Endothelial cell of umbilical vein (primary cell): ENCODE results near the gene YAP1. TPM values are rescaled to one million over a fixed set of nuclear protein-coding genes. Genes with fewer than 3 reads are reported as not detected.

Experiments
- BruUV-seq: library from RNA; stranded (reverse); fragments of 400-500 nt; replicated peaks from 2 replicates; lab custom pipeline; 2021; lab: Mats Ljungman, UMichigan
- CTCF ChIA-PET: fragments of 300-600, 350-600 bp; sonication (Branson Sonifier 250); formaldehyde crosslinking; loops from one replicate; lab custom pipeline; 2021; ENCODE audit warnings: antibody characterized with exemption, inconsistent platforms; lab: Charles Lee
- POLR2A ChIA-PET: fragments of 300-600, 350-600 bp; sonication (Branson Sonifier 250); formaldehyde crosslinking; loops from one replicate; lab custom pipeline; 2021; ENCODE audit warnings: antibody characterized with exemption, inconsistent platforms; lab: Charles Lee
- DNase-seq: peaks from one replicate; pipeline ENCODE4 v3.0.0-alpha.2; 2011; ENCODE audit warnings: low read depth, low spot score
- FAIRE-seq: peaks from 2 replicates; lab custom pipeline; 2011; peaks lifted over from hg19 to GRCh38; lab: Jason Lieb, UNC
- H2AFZ ChIP-seq: 2 replicates; pipeline ENCODE4 v1.6.0; 2012; ENCODE audit warnings: low read depth, low read length, control low read depth, inconsistent platforms
- H3K27ac ChIP-seq: 2 replicates; pipeline ENCODE4 v1.5.1; 2011; ENCODE audit warnings: low read depth, mild to moderate bottlenecking, control low read depth, low read length, moderate library complexity; ENCODE audit not compliant: insufficient read depth
- H3K27me3 ChIP-seq, 2 experiments: 2 replicates each; pipeline versions ENCODE4 v1.6.0 to v1.6.1; 2011; ENCODE audit warnings: low read length in 2 of 2, mixed read lengths in 1 of 2; ENCODE audit not compliant: control insufficient read depth in 2 of 2, insufficient read depth in 2 of 2
- H3K36me3 ChIP-seq, 2 experiments: 2 replicates in 1 of 2; 3 replicates in 1 of 2; pipeline ENCODE4 v1.5.1; 2011; ENCODE audit warnings: low read length in 2 of 2, mild to moderate bottlenecking in 1 of 2, moderate library complexity in 1 of 2; ENCODE audit not compliant: control insufficient read depth in 2 of 2, insufficient read depth in 2 of 2; ENCODE audit errors: extremely low read depth in 1 of 2
- H3K4me1 ChIP-seq: 3 replicates; pipeline ENCODE4 v1.5.1; 2011; ENCODE audit warnings: mild to moderate bottlenecking, low read length; ENCODE audit not compliant: control insufficient read depth, insufficient read depth; ENCODE audit errors: extremely low read depth
- H3K4me2 ChIP-seq: 2 replicates; pipeline ENCODE4 v1.6.1; 2011; ENCODE audit warnings: low read length, control low read depth, mixed read lengths; ENCODE audit not compliant: insufficient read depth
- H3K4me3 ChIP-seq, 3 experiments: fragments of 200-600 bp in 1 of 3; sonication (generic), shearing (Covaris generic) in 1 of 3; replicated peaks in 1 of 3; 2 replicates each; pipeline ENCODE4 v1.5.1; 2011 to 2016; ENCODE audit warnings: control low read depth in 3 of 3, low read length in 3 of 3, mild to moderate bottlenecking in 2 of 3, inconsistent platforms in 1 of 3, low read depth in 1 of 3, moderate library complexity in 1 of 3; ENCODE audit not compliant: insufficient read depth in 1 of 3
- H3K79me2 ChIP-seq: 2 replicates; pipeline ENCODE4 v1.6.0; 2012; ENCODE audit warnings: low read length, inconsistent platforms; ENCODE audit not compliant: control insufficient read depth, insufficient read depth
- H3K9ac ChIP-seq: replicated peaks from 2 replicates; pipeline ENCODE3; 2011; ENCODE audit warnings: low read length, control low read depth; ENCODE audit not compliant: insufficient read depth; ENCODE audit errors: extremely low read depth
- H3K9me1 ChIP-seq: replicated peaks from 3 replicates; pipeline ENCODE4 v1.6.0; 2011; ENCODE audit warnings: mild to moderate bottlenecking, low read length; ENCODE audit not compliant: control insufficient read depth, insufficient read depth; ENCODE audit errors: extremely low read depth
- H3K9me3 ChIP-seq: replicated peaks from 2 replicates; pipeline ENCODE4 v1.5.1; 2012; ENCODE audit warnings: low read length, inconsistent platforms; ENCODE audit not compliant: control insufficient read depth, insufficient read depth
- H4K20me1 ChIP-seq: replicated peaks from 2 replicates; pipeline ENCODE3; 2011; ENCODE audit warnings: mild to moderate bottlenecking, low read length; ENCODE audit not compliant: control insufficient read depth, insufficient read depth; ENCODE audit errors: extremely low read depth
- CTCF ChIP-seq, 2 donors: IDR thresholded peaks; 1 replicate in 1 of 2; 2 replicates in 1 of 2; pipeline ENCODE4 v1.5.1; 2011; ENCODE audit warnings: low read length in 2 of 2, mild to moderate bottlenecking in 2 of 2, moderate library complexity in 2 of 2, control low read depth in 1 of 2, inconsistent platforms in 1 of 2, low read depth in 1 of 2; ENCODE audit not compliant: insufficient read depth in 1 of 2; ENCODE audit errors: extremely low read depth in 1 of 2
- EZH2 ChIP-seq: IDR thresholded peaks from 2 replicates; pipeline ENCODE4 v1.6.1; 2012; ENCODE audit warnings: borderline replicate concordance, low read depth, mild to moderate bottlenecking, moderate library complexity, low read length, inconsistent platforms; ENCODE audit not compliant: severe bottlenecking
- FOS ChIP-seq: IDR thresholded peaks from 2 replicates; pipeline ENCODE4 v1.6.1; 2011; ENCODE audit warnings: mild to moderate bottlenecking, low read length, moderate library complexity, borderline replicate concordance; ENCODE audit not compliant: insufficient read depth
- GATA2 ChIP-seq: IDR thresholded peaks from 2 replicates; pipeline ENCODE4 v1.7.0; 2011; ENCODE audit warnings: low read depth, mild to moderate bottlenecking, moderate library complexity, mixed read lengths, low read length; ENCODE audit not compliant: insufficient read length, insufficient read depth
- JUN ChIP-seq: IDR thresholded peaks from 2 replicates; pipeline ENCODE4 v1.6.1; 2011; ENCODE audit warnings: borderline replicate concordance, low read depth; ENCODE audit not compliant: insufficient read length, insufficient read depth
- MYC ChIP-seq: IDR thresholded peaks from one replicate; pipeline ENCODE4 v1.6.1; 2011; ENCODE audit warnings: mild to moderate bottlenecking, low read depth, low read length
- POLR2A ChIP-seq: IDR thresholded peaks from 2 replicates; pipeline ENCODE4 v1.6.1; 2012; ENCODE audit warnings: low read depth, mild to moderate bottlenecking, control low read depth, low read length
- POLR2AphosphoS5 ChIP-seq: IDR thresholded peaks from 2 replicates; pipeline ENCODE4 v1.6.1; 2012; ENCODE audit warnings: low read depth, mild to moderate bottlenecking, control low read depth, low read length, moderate library complexity; ENCODE audit not compliant: insufficient read depth
- dilution Hi-C: fragments of 300-500 bp; cut with MboI; formaldehyde crosslinking; loops from one replicate; pipeline ENCODE4 v1.15.0; 2019; ENCODE audit warnings: low sequenced_read_pairs; ENCODE audit not compliant: extremely low pct_ligation_motif_present
- intact Hi-C: fragments of 100-400 bp; cut with micrococcal nuclease; formaldehyde crosslinking; loops from one replicate; pipeline ENCODE4 v1.10.0; 2022
- polyA plus RNA-seq, 4 experiments: library from polyadenylated mRNA; depleted of rRNA in 3 of 4; stranded (reverse) in 3 of 4; unstranded in 1 of 4; fragments of >200 nt; gene quantifications; 2 replicates each; pipeline versions ENCODE4 v1.2.1 to v1.2.3, GENCODE V29; 2011 to 2012; ENCODE audit warnings: missing spikeins in 1 of 4
- total RNA-seq: library from RNA; stranded (reverse); gene quantifications from 2 replicates; pipeline ENCODE4 v1.2.3, GENCODE V29; 2021
- TF ChIP-seq, protein P1 (sequence below): IDR thresholded peaks from 2 replicates; pipeline ENCODE4 v1.6.1; 2011; ENCODE audit not compliant: insufficient read depth, insufficient read length

YAP1 gene
- total and polyA plus RNA-seq, 2 donors (not counting 3 experiments of a cell fraction or from before 2014, with no cell fraction given), result 32.6 to 48.9 TPM

- Histone ChIP-seq H3K27me3 (no peaks in the 10 kb centered on the region), H4K20me1 (peaks cover 25% of the 10 kb centered on the region), H3K4me1 (peaks cover 4% of the 10 kb centered on the region), H3K9me3 (no peaks in the 10 kb centered on the region), H2AFZ (no peak overlapping the region), H3K36me3 (no peaks in the 10 kb centered on the region), H3K9me1 (no peaks in the 10 kb centered on the region), H3K4me2 (no peak overlapping the region), H3K9ac (no peak overlapping the region), H3K27ac (no peak overlapping the region), H3K79me2 (peaks cover 4% of the 10 kb centered on the region), H3K4me3 (no peak overlapping the region)
- TF ChIP-seq CTCF (IDR thresholded peaks at IDR 0.05; ENCODE audit: extremely low read depth in 1 of 2, insufficient read depth in 1 of 2, low read depth in 1 of 2, low read length in 2 of 2) (no peak), POLR2AphosphoS5 (no peak), FOS (no peak), POLR2A (no peak), EZH2 (no peak), GATA2 (no peak), JUN (no peak), MYC (no peak)
- TF ChIP-seq, protein P1, sequence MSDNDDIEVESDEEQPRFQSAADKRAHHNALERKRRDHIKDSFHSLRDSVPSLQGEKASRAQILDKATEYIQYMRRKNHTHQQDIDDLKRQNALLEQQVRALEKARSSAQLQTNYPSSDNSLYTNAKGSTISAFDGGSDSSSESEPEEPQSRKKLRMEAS, result no peak
- dilution Hi-C loops, result no loop called here
- no TSS peak for BruUV-seq
- ChIA-PET CTCF (interaction anchor here (1.0 to 1.1 kb wide), 2 partner anchors 9 to 16 kb away, joined by 3 read pairs; no protein-coding TSS in a partner anchor), POLR2A (no interaction called here)
- FAIRE-seq (peak; percentile 12), DNase-seq (peak; percentile 49)
- intact Hi-C loops, result no loop called here
These were observed 34.4 kb downstream of the YAP1 start for GRCh38 chr11:102144357-102145355.
